ENCODE results near the gene CD84.

DNA sequence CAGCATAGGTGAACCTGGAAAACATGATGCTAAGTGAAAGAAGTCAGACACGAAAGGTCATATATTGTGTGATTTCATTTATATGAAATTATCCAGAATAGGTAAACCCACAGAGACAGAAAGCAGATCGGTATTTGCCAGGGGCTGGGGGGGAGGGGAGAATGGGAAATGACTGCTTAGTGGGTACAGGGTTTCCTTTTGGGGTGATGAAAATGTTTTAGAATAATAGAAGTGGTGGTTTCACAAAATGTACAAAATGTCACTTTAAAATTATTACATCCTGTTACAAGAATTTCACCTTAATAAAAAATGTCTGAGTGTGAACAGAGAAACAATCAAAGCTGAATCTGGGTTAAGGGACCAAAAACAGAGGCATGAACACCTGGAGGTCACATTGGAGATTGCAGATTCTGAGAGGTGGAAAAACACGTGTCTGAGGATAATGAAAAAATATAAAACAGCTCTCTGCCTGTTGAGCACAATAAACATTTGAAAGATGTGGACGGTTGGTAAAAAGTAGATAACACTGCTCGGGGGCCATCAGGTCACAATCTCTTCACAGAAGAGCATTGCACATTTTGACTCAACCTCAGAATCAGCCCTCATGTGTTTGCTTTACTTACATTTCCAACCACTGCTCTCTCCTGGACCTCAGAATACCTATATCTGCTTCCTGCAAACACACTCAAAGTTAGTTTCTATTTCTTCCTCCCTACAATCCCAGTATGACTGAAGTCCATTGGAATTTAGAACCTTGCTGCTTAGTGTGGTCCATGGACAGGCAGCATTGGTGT, 59.5 kb downstream of the CD84 start:
- TF ChIP-seq, protein P1, sequence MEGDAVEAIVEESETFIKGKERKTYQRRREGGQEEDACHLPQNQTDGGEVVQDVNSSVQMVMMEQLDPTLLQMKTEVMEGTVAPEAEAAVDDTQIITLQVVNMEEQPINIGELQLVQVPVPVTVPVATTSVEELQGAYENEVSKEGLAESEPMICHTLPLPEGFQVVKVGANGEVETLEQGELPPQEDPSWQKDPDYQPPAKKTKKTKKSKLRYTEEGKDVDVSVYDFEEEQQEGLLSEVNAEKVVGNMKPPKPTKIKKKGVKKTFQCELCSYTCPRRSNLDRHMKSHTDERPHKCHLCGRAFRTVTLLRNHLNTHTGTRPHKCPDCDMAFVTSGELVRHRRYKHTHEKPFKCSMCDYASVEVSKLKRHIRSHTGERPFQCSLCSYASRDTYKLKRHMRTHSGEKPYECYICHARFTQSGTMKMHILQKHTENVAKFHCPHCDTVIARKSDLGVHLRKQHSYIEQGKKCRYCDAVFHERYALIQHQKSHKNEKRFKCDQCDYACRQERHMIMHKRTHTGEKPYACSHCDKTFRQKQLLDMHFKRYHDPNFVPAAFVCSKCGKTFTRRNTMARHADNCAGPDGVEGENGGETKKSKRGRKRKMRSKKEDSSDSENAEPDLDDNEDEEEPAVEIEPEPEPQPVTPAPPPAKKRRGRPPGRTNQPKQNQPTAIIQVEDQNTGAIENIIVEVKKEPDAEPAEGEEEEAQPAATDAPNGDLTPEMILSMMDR (IDR thresholded peaks at IDR 0.05), result peak; percentile 20
- no peak for TF ChIP-seq EZH2phosphoT487 (IDR thresholded peaks at IDR 0.05)

All from neural progenitor cell (in vitro differentiated cells).